Muscle of arm (tissue), 14 donors: ENCODE measurements around the gene TRIM52. TPM values are rescaled to one million over a fixed set of nuclear protein-coding genes. Genes with fewer than 3 reads are reported as not detected.
"Not testable (repeated sequence)": the region's sequence is repeated elsewhere in the genome, so short reads cannot be mapped to it uniquely, and the experiment has no call there.

Experiments used
- DNase-seq: peaks from one replicate; pipeline ENCODE4 v3.0.0-alpha.2; 2013
- long read RNA-seq, 11 donors: transcript quantifications; one replicate each; lab custom pipeline, GENCODE V29; 2026
- polyA plus RNA-seq, 12 donors: library from polyadenylated mRNA; unstranded; fragments of 120-200 nt; gene quantifications; one replicate each; pipeline ENCODE4 v1.2.1, GENCODE V29; 2013; ENCODE audit not compliant: insufficient read length in 12 of 12

The TRIM52 gene
- polyA plus RNA-seq = 10 to 100 TPM in 8 of 12 donors, 1 to 10 TPM in 3, not detected in 1; 9.1 to 30.5 (median 20.4) TPM
- long read RNA-seq, donor 1, full-length matches to known transcripts = 58 of 58 reads
- long read RNA-seq, donor 1, partial matches to known transcripts = 0 of 58 reads
- long read RNA-seq, donor 1, other reads (novel, unspliced or antisense) = 0 of 58 reads
- long read RNA-seq, donor 2, full-length matches to known transcripts = 9 of 9 reads
- long read RNA-seq, donor 2, partial matches to known transcripts = 0 of 9 reads
- long read RNA-seq, donor 2, other reads (novel, unspliced or antisense) = 0 of 9 reads
- long read RNA-seq, donor 3, full-length matches to known transcripts = 16 of 16 reads
- long read RNA-seq, donor 3, partial matches to known transcripts = 0 of 16 reads
- long read RNA-seq, donor 3, other reads (novel, unspliced or antisense) = 0 of 16 reads
- long read RNA-seq, donor 4, full-length matches to known transcripts = 11 of 11 reads
- long read RNA-seq, donor 4, partial matches to known transcripts = 0 of 11 reads
- long read RNA-seq, donor 4, other reads (novel, unspliced or antisense) = 0 of 11 reads
- long read RNA-seq, donor 5, full-length matches to known transcripts = 27 of 34 reads
- long read RNA-seq, donor 5, partial matches to known transcripts = 7 of 34 reads
- long read RNA-seq, donor 5, other reads (novel, unspliced or antisense) = 0 of 34 reads
- long read RNA-seq, donor 6, full-length matches to known transcripts = 12 of 12 reads
- long read RNA-seq, donor 6, partial matches to known transcripts = 0 of 12 reads
- long read RNA-seq, donor 6, other reads (novel, unspliced or antisense) = 0 of 12 reads
- long read RNA-seq, donor 7, full-length matches to known transcripts = 11 of 11 reads
- long read RNA-seq, donor 7, partial matches to known transcripts = 0 of 11 reads
- long read RNA-seq, donor 7, other reads (novel, unspliced or antisense) = 0 of 11 reads
- long read RNA-seq, donor 8, full-length matches to known transcripts = 25 of 73 reads
- long read RNA-seq, donor 8, partial matches to known transcripts = 0 of 73 reads
- long read RNA-seq, donor 8, other reads (novel, unspliced or antisense) = 48 of 73 reads
- long read RNA-seq, donor 9, full-length matches to known transcripts = 6 of 6 reads
- long read RNA-seq, donor 9, partial matches to known transcripts = 0 of 6 reads
- long read RNA-seq, donor 9, other reads (novel, unspliced or antisense) = 0 of 6 reads
- long read RNA-seq, donor 10, full-length matches to known transcripts = 12 of 12 reads
- long read RNA-seq, donor 10, partial matches to known transcripts = 0 of 12 reads
- long read RNA-seq, donor 10, other reads (novel, unspliced or antisense) = 0 of 12 reads
- long read RNA-seq, donor 11, full-length matches to known transcripts = 12 of 12 reads
- long read RNA-seq, donor 11, partial matches to known transcripts = 0 of 12 reads
- long read RNA-seq, donor 11, other reads (novel, unspliced or antisense) = 0 of 12 reads

DNA sequence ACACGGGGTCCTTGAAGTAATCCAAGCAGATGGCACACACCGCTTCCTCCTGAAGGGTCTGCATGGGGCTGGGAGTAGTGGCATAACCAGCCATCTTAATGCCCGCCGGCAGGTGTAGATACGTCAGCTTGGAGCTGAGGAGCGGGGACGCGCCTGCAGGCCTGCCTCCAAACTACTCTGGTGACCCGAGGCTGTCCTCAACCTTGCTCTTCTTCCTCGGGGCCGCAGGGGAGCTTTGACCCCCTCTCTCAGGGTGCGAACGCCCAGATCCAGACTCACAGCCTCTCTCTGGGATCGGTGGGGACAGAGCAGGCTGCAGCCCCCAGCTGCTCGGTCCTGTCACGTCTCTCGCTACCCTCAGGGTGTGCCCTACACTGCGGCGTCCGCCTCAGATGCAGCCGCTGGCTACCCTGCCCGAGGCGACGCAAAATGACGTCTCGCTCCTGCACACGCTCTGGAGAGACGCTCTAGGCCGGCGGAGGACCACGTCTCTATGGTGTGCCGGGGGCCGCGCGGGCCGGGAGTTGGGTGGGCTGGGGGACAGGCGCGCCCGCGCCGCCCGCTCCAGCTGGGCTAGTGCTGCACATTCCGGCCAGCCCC, at the start of gene TRIM52:
TRIM52 (minus strand) TSS at position 424 of the 600 bp plus-strand sequence; CDS start at position 94, 330 bp downstream.
- peak; percentile 92 for DNase-seq

DNA sequence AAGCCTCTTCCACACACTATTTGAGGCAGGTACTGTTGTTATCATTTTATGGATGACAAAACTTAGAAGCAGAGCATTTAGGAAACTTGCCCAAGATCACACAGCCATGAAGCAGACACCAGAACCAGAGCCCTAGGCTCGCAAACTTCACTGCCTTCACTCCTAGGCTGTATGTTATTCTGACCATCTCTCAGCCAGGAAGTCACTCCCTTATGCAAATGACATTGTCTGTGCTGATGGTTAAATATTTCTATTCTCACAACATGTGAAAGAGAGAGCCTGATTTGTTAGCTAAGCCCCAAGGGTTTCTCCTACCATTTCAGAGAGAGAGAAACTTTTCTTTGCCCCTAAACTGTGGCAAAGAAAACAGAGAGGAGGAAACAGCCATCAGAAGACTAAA, 26.4 kb upstream of the TRIM52 start:
- DNase-seq = not testable (repeated sequence)

DNA sequence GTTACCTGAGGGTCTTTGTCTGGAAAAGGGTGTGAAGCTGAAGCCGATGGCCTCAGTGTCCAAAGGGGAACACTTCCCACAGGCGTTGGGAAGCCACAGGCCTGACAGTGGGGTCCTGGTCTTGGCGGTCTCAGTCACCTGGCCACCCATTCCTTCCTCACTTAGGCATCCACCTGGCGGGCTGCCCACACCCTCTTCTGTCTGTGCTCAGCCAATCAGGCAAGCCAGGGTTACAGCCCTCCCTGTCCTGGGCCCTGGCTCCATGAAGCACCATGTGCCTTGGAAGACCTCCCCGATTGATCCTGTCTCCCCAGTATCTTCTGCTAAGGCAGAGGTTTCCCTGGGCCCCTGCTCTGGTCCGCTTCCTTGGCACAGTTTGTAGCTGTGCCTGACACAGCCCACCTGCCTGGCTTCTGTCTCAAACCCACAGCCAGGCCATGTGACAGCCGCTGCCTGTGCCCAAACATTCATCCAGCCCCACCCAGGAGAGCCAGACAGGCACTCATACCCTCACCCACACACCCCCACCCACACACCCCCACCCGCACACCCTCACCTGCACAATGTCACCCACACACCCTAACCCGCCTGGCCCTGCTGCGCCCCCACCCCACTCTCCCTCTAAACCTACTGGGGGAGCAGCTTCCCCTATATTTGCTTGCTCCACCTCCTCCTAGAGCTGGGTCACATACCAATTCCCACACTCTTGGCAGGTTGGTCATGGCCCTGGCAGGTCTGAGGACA, 25.2 kb upstream of the TRIM52 start:
- not testable (repeated sequence) for DNase-seq

DNA sequence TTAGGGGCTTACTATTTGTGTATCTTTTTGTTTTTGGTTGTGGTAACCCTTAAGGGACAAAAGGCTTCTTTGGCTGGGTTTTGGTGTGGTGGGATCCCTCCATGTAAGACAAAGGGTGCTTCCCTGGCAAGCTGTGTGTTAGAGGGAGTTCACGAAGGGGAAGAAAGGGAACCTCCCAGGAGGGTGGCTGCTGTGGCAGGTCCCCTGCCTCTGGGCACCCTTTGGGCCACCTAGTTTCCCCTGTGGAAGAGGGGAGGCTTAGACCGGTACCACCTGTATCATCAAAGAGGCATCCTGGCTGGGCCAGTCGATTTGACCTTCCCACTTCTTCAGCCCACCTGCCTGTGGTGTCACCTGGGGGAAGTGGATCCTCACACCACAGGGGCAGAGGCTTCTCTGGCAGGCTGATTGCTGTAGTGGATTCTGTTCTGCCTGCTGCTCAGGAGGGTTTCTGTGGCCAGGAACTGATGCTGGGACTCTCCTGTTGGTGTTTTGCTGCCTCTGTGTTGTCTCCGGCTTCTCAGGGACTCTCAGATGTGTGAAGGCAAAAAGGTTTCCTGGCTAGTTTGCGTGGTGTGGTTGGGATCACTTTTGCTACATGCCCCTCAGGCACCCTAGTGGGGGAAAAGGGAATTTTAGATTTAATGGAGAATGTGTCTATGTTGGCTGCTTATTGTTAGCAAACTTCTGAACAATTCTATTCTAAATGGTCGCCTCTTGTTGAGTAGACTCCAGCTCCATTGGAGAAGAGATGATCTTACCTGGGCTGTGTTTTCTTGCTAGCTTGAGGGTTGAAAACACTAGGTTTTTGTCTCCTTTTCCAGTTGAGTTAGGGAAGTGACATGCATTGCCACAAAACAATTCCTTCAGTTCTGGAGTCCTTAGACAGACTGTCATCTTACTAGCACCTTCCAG, 23.2 kb upstream of the TRIM52 start:
- DNase-seq = not testable (repeated sequence)

DNA sequence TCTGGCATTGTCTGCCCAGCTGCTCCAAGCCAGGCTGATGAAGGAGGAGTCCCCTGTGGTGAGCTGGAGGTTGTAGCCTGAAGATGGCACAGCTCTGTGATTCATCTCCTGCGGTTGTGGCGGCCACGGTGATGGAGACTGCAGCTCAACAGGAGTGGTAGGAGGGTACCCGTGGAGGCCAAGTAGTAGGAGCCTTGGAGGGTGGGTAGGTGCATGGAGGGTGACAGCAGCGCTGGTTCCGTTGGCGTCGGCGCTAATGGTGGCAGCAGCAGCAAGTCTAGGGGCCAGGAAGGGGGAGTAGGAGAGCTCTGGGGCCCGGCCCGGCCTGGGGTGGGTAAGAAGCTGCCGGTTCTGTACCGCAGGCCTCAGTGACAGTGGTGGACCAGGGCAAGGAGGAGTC, 22.4 kb upstream of the TRIM52 start:
- no peak for DNase-seq

DNA sequence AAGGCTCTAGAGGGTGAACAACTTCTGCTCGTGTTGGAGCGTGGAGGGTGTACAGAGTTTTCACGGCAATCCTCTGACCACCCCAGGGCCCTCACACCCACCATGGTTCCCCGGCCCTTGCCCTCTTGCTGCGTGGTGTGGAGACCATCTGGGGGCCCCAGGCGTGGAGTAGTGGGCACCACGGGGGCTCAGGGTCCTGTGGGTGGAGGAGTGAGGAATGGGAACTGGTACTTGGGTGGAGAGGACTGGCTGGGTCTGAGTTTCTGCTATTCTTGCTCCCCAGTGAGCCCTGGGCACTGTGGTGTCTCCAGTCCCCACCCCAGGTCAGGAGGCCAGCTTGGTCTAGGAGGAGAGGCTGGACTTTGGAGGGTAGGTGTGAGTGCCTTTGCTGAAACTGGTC, 21.9 kb upstream of the TRIM52 start:
- no peak for DNase-seq

DNA sequence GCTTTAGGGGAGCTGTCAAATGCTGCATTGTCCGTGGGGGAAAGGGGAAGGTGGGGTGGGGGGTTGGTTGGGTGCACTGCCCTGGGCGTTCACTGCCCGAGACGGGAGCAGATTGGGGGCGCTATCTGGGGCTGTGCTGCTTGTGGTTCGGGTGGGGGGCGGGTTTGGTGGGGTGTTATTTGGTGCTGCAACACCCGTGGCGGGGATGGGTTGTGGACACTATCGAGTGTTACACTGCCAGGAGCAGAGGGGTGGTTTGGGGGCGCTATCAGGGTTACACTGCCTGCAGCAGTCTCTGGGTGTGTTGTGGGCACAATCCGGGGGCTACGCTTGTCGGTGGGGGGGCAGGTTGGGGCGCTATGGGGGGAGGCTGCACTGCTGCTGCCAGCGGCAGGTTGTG, 21.5 kb upstream of the TRIM52 start:
- not testable (repeated sequence) for DNase-seq

DNA sequence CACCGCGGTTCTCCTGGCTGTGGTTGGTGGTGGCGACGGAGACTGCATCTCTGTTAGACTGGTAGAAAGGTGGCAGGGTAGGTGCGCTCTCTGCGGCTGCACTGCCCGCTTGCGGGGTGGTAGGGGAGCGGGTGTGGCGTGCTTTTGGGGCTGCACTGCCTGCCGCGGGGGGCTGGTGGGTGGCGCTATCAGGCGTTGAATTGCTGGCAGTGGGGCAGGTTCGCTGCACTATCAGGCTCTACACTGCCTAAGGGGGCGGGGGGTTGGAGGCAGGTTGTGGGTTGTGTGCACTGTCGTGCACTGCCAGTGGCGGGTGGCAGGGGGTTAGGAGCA, 21.0 kb upstream of the TRIM52 start:
- no peak for DNase-seq

DNA sequence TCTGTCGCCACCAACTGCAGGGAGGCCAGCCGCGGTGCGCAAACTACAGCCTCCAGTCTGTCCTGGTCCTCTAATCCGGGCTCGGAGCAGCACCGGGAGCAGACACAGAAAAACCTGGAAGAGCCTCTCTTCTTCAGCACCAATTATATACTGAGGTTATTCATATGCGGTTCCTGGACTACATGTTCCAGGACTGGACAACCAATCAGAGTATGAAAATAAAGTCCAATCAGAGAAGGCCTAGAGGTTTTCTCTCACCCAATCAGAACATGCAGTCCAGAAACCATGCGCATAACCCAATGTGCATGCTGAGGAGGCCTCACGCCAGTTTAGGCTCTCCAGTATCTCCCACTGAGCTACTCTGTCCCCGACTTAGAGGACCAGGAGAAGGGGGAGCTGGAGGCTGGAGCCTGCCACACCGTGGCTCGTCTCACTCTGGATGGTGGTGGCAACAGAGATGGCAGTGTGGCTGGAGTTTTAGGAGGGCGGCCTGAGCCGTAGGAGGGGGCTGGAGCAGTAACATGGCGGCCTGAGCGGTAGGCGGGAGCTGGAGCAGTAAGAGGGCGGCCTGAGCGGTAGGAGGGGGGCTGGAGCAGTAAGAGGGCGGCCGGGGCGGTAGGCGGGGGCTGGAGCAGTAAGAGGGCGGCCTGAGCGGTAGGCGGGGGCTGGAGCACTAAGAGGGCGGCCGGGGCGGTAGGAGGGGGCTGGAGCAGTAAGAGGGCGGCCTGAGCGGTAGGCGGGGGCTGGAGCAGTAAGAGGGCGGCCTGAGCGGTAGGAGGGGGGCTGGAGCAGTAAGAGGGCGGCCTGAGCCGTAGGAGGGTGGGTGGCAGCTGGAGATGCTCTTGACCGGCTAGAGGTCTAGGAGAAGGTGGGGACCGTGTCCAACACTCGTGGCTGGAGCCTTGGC, 20.4 kb upstream of the TRIM52 start:
- no peak for DNase-seq

DNA sequence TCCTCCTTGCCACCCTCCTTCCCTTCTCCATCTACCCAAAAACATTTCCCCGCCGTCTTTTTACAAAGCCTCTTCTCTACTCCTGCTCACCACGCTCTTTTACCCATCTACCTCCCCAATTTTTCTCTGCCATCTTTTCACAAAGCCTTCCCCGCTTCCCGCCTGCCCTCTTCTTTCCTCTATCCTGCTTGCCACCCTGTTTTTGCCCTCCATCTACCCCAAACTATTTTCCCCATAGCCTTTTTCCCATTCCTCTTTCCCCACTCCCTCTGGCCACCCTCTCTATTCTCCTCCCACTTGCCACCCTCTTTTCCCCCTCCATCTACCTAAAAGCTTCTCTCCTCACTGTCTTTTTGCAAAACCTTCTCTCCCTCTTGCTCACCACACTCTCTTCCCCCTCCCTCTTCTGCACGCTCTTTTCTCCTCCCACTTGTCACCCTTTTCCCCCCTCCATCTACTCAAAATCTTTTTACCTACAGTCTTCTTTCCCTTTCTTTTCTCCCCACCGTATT, 19.4 kb upstream of the TRIM52 start:
- DNase-seq = no peak

DNA sequence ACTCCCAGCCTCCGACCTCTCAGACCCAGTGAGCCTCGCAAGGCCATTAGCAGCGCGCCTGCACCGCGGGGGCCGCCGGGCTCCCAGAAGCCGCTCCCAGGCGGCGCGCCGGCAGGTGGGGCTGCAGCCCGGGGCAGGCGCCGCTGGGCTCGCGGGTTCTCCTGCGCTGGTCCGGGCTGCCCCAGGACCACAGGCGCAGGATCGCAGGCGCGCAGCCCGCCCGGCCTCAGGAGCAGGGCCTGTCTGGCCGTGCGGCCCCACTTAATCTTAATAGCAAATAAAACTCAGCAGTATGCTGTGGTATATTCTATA, 12.4 kb upstream of the TRIM52 start:
- DNase-seq = not testable (repeated sequence)

DNA sequence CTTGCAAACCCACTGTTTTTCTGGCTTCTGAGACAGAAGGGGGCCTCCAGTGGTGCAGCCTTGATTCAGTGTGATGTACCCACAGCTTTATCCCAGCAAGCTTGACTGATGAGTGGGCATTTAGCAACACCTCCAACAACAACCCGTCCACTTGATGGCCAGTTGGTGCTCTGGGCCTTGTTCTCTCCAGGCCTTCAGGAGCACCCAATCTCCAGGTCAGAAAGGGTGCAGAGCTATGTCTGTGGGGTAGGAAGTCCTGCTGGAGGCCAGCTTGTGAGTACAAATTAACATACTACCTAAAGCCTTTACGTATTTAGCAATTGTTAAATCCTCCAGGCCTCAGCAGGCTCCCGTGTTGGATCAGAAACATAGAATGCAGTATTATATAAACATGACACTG, 10.1 kb upstream of the TRIM52 start:
- no peak for DNase-seq

DNA sequence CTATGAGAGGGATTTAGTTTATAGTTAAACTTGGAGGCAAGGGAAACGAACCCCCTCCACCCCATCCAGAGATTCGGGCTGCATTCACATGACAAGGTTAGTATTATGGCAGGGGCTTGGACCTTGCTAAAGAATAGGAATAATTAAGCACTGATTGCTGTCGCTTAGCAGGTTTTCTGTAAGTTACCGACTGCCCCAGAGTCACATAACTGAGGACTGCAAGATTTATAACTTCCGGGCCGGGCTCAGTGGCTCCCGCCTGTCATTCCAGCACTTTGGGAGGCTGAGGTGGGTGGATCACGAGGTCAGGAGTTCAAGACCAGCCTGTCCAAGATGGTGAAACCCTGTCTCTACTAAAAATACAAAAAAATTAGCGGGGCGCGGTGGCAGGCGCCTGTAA, 7.0 kb upstream of the TRIM52 start:
- not testable (repeated sequence) for DNase-seq

DNA sequence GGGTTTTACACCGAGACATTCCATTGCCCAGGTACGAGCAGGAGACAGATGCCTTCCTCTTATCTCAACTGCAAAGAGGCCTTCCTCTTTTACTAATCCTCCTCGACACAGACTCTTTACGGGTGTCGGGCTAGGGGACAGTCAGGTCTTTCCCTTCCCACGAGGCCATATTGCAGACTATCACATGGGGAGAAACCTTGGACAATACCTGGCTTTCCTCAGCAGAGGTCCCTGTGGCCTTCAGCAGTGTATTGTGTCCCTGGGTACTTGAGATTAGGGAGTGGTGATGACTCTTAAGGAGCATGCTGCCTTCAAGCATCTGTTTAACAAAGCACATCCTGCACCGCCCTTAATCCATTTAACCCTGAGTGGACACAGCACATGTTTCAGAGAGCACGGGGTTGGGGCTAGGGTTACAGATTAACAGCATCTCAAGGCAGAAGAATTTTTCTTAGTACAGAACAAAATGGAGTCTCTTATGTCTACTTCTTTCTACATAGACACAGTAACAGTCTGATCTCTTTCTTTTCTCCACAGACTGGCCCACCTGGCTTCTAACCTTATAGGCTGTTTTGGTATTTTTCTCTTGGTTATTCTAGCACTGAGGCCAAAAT, 6.5 kb upstream of the TRIM52 start:
- not testable (repeated sequence) for DNase-seq

DNA sequence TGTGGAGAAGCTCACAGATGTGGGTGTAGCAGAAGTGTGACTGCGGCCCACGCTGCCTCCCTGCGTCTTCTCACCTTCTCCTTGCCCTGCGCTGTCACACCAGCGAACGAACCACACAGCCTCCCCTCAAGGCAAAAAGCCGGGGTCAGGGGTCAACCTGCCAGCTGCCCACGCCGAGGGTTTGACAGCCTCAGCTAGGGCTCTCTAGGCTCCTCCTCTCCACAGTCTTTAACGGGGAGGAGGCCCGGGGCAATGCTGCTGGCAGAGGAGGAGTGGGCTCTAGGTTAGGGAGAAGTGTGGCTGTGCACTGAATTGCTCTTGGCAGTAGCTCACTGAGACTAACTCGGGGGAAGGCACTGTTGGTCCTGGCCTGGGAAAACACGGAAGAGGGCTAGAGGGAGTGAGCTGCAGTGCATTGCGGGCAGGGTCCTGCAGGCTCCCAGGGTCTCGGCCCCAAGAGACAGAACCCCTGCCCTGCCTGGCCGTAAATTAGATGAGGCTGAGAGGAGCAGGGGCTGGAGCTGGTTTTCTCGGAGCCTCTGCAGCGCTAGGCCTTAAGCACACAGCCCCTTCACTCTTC, 4.2 kb upstream of the TRIM52 start:
- DNase-seq = no peak

DNA sequence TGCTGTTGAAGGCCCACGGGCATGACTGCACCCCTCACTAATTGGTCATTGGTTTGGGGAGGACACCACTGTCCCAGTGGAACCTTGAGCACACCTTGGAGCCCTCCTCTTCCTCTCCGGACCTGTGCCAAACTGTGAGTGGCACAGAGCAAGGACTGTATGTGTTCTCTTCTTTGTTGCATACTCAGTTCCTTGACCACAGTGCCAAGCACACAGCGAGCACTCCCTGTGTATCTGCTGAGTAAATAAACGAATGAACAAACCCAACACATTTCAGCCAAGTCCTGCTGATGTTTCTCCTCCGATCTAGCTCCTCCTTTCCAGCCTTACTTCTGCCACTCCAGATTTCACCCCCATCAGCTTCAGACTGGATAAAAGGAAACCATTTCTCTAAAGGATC, 2.7 kb upstream of the TRIM52 start:
- DNase-seq = no peak
